ENCODE data around the gene IQCM. TPM values are rescaled to one million over a fixed set of nuclear protein-coding genes. Genes with fewer than 3 reads are reported as not detected.
"Not testable (repeated sequence)": the region's sequence is repeated elsewhere in the genome, so short reads cannot be mapped to it uniquely, and the experiment has no call there.

Gene IQCM
- total RNA-seq, 4 donors from 2014 or later: not detected

GRCh38 chr4:149499726-149500125 lies 315.9 kb downstream of the IQCM start:
- WGBS, 2 donors: 51 to 65% methylated on average over 2 of the region's 2 CpGs
- no peak for TF ChIP-seq POLR2A (IDR thresholded peaks at IDR 0.05)
- TF ChIP-seq CTCF (IDR thresholded peaks at IDR 0.05): no peak
- H3K4me3 ChIP-seq (ENCODE audit: low read depth, poor library complexity, severe bottlenecking): no peak overlapping the region
- DNase-seq (ENCODE audit: low spot score in 2 of 2): no peak
- intact Hi-C loops (cut with DNase I; ENCODE audit: low total_unique reads): no loop called here

- no peak overlapping the region for H3K4me3 ChIP-seq (ENCODE audit: low read depth, poor library complexity, severe bottlenecking)
- intact Hi-C loops (cut with DNase I; ENCODE audit: low total_unique reads): no loop called here
- no peak for DNase-seq (ENCODE audit: low spot score in 2 of 2)
- TF ChIP-seq POLR2A (IDR thresholded peaks at IDR 0.05) (no peak), CTCF (IDR thresholded peaks at IDR 0.05) (no peak)
- whole genome bisulfite sequencing, 2 donors: 65 to 66% methylated on average over 3 of the region's 3 CpGs
Measured at GRCh38 chr4:149498246-149498645, 317.4 kb downstream of the IQCM start.

- intact Hi-C loops (cut with DNase I; ENCODE audit: low total_unique reads): no loop called here
- TF ChIP-seq CTCF (IDR thresholded peaks at IDR 0.05): no peak
- DNase-seq (ENCODE audit: low spot score in 2 of 2): no peak
- WGBS, 2 donors: 71 to 72% methylated on average over 2 of the region's 2 CpGs
- H3K4me3 ChIP-seq (ENCODE audit: low read depth, poor library complexity, severe bottlenecking): no peak overlapping the region
Measured at GRCh38 chr4:149493492-149493891, 322.2 kb downstream of the IQCM start.

- WGBS, 2 donors: 32 to 34% methylated on average over 1 of the region's 1 CpG
- DNase-seq (ENCODE audit: low spot score in 2 of 2): no peak
- intact Hi-C loops (cut with DNase I; ENCODE audit: low total_unique reads): no loop called here
- TF ChIP-seq POLR2A (IDR thresholded peaks at IDR 0.05) (no peak), CTCF (IDR thresholded peaks at IDR 0.05) (no peak)
- no peak overlapping the region for H3K4me3 ChIP-seq (ENCODE audit: low read depth, poor library complexity, severe bottlenecking)
Measured at GRCh38 chr4:149489321-149489720, 326.3 kb downstream of the IQCM start.

- intact Hi-C loops (cut with DNase I; ENCODE audit: low total_unique reads): no loop called here
- no peak for DNase-seq (ENCODE audit: low spot score in 2 of 2)
- TF ChIP-seq CTCF (IDR thresholded peaks at IDR 0.05): no peak
- TF ChIP-seq POLR2A (IDR thresholded peaks at IDR 0.05): no peak
- no peak overlapping the region for H3K4me3 ChIP-seq (ENCODE audit: low read depth, poor library complexity, severe bottlenecking)
Measured at GRCh38 chr4:149486861-149487260, 328.8 kb downstream of the IQCM start.

- H3K4me3 ChIP-seq (ENCODE audit: low read depth, poor library complexity, severe bottlenecking); intact Hi-C loops (cut with DNase I; ENCODE audit: low total_unique reads); DNase-seq (ENCODE audit: low spot score in 2 of 2): not testable (repeated sequence)
- 81% methylated on average over 3 of the region's 3 CpGs for WGBS, 2 donors
Measured at GRCh38 chr4:149468669-149469068, 347.0 kb downstream of the IQCM start.

Data from lower leg skin (tissue), 4 donors.